Activated CD4-positive, alpha-beta T cell treated with anti-CD3 and anti-CD28 coated beads for 36 hours (primary cell): Measurements from ENCODE around the gene TPRA1. TPM values are rescaled to one million over a fixed set of nuclear protein-coding genes. Genes with fewer than 3 reads are reported as not detected.

Source experiments
- ATAC-seq: fragments of 200-7000 bp; cut with Tn5 transposase; one replicate; pipeline ENCODE4 v1.10.0; 2021; ENCODE audit warnings: mild to moderate bottlenecking, moderate library complexity
- CTCF ChIA-PET: fragments of 350-600 bp; sonication (Branson Sonifier 250); formaldehyde crosslinking; loops from one replicate; lab custom pipeline; 2021; ENCODE audit warnings: antibody characterized with exemption; lab: Charles Lee
- POLR2A ChIA-PET: fragments of 350-600 bp; sonication (Branson Sonifier 250); formaldehyde crosslinking; loops from one replicate; lab custom pipeline; 2021; ENCODE audit warnings: antibody characterized with exemption, inconsistent platforms; lab: Charles Lee
- DNase-seq: peaks from one replicate; pipeline ENCODE4 v3.0.0-alpha.2; 2020
- H3K27ac Mint-ChIP-seq: one replicate; pipeline ENCODE4 v1.8.0; 2021; ENCODE audit warnings: mixed read lengths
- H3K27me3 Mint-ChIP-seq: one replicate; pipeline ENCODE4 v1.8.0; 2021; ENCODE audit warnings: mixed read lengths
- H3K36me3 Mint-ChIP-seq: one replicate; pipeline ENCODE4 v1.8.0; 2021; ENCODE audit warnings: low read depth, mixed read lengths
- H3K4me1 Mint-ChIP-seq: one replicate; pipeline ENCODE4 v1.8.0; 2021; ENCODE audit warnings: mixed read lengths
- H3K4me3 Mint-ChIP-seq: one replicate; pipeline ENCODE4 v1.8.0; 2021; ENCODE audit warnings: mild to moderate bottlenecking, moderate library complexity, mixed read lengths
- H3K9me3 Mint-ChIP-seq: one replicate; pipeline ENCODE4 v1.8.0; 2021; ENCODE audit warnings: low read depth, mixed read lengths
- intact Hi-C, 2 experiments: fragments of 100-400 bp; cut with DNase I in 1 of 2; cut with micrococcal nuclease in 1 of 2; formaldehyde crosslinking; loops; one replicate each; pipeline versions ENCODE4 v1.14.2 to v1.15.1; 2022 to 2024; cut with DNase I, micrococcal nuclease
- total RNA-seq, 2 experiments: library from RNA; stranded (reverse); gene quantifications; one replicate each; pipeline ENCODE4 v1.2.3, GENCODE V29; 2021

TPRA1 gene
- total RNA-seq: 10 to 100 TPM; 22.5 to 24.8 TPM

DNA sequence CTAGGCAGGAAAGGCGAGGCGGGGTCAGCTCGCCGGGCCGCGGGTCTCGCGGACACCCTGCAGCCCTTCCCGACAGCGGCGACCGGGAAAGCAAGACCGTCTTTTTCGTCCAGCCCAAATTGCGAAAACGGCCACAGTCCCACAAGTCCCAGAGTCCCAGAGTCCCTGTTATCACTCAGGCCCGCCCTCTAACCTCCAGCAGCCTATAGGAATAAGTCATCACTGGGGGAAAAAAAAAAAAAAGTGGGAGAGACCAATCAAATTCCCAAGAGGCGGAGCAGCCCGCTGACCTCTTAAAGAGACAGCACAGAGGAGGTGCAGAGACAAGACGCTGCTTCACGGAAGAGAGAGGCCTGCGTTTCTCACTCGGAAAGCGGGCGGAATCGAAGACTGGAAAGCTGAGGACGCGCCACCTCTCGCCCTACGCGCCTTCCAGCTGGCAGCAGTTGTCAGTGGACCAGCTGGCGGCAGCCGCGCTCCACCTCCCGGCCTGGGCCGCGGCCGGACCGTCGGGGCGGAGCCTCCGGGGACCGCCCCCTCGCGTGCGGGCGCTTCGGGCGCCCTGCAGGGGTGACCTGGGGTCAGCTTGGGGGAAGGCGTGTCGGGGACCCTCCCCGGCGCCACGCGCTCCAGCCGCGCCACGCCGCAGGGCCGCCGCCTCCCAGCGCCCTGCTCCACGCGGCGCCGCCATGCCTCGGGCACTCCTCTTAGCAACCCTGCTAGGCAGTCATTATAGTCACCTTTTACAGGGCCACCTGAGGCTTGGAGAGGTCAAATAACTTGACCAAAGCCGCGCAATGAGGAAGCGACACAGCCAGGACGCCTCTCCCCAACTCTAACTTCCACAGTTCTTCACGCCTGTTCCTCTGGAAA is at the start of gene TPRA1:
TSS of gene TPRA1 (minus strand) at position 141 of the 873 bp plus-strand sequence. CDS start 10,587 bp downstream, outside the sequence.
- peak; percentile 88 for DNase-seq
- peak; percentile 86 for ATAC-seq
- H3K4me3 Mint-ChIP-seq: peak within 1 kb of the TSS; percentile 84
- H3K4me1 Mint-ChIP-seq: peaks cover 25% of the 10 kb centered on the region
- peaks cover 5% of the 10 kb centered on the region for H3K36me3 Mint-ChIP-seq
- H3K27ac Mint-ChIP-seq: peak within 1 kb of the TSS; percentile 96
- no peaks in the 10 kb centered on the region for H3K9me3 Mint-ChIP-seq
- intact Hi-C loops: loop anchor here (1.0 to 10.0 kb wide), 14 partner anchors 7 to 1674 kb away; partner anchors contain the start of genes ABTB1 (in 2 of the 2), MCM2 (in 2 of the 2), SEC61A1 (in 2 of the 2) and CHCHD6 (in 1 of the 2)
- CTCF ChIA-PET: interaction anchor here (0.6 to 1.6 kb wide), 4 partner anchors 8 to 292 kb away, joined by 3 to 5 read pairs (median 3); no protein-coding TSS in a partner anchor
- POLR2A ChIA-PET: interaction anchor here (0.6 to 1.3 kb wide), 4 partner anchors 12 to 970 kb away, joined by 4 to 7 read pairs (median 4); no protein-coding TSS in a partner anchor
- no peaks in the 10 kb centered on the region for H3K27me3 Mint-ChIP-seq

- intact Hi-C loops: no loop called here
- ChIA-PET CTCF (interaction anchor here (0.8 kb wide), 1 partner anchor 65 kb away, joined by 4 read pairs; no protein-coding TSS in a partner anchor), POLR2A (no interaction called here)
- H3K9me3 Mint-ChIP-seq: no peaks in the 10 kb centered on the region
- no peak overlapping the region for H3K4me3 Mint-ChIP-seq
- no peaks in the 10 kb centered on the region for H3K27me3 Mint-ChIP-seq
- DNase-seq (no peak), ATAC-seq (no peak)
- H3K4me1 Mint-ChIP-seq: peaks cover 7% of the 10 kb centered on the region
- no peak overlapping the region for H3K27ac Mint-ChIP-seq
- H3K36me3 Mint-ChIP-seq: no peaks in the 10 kb centered on the region
Measured at GRCh38 chr3:127640042-127640355, 49.5 kb upstream of the TPRA1 start.

- Mint-ChIP-seq H3K27ac (no peak overlapping the region), H3K4me3 (no peak overlapping the region), H3K4me1 (peaks cover 7% of the 10 kb centered on the region), H3K36me3 (no peaks in the 10 kb centered on the region), H3K27me3 (no peaks in the 10 kb centered on the region), H3K9me3 (no peaks in the 10 kb centered on the region)
- ChIA-PET POLR2A (no interaction called here), CTCF (interaction anchor here (0.8 kb wide), 1 partner anchor 64 kb away, joined by 4 read pairs; no protein-coding TSS in a partner anchor)
- ATAC-seq: no peak
- no peak for DNase-seq
- intact Hi-C loops: no loop called here
Measured at GRCh38 chr3:127639173-127640041, 48.9 kb upstream of the TPRA1 start.

- peaks cover 7% of the 10 kb centered on the region for H3K4me1 Mint-ChIP-seq
- H3K27me3 Mint-ChIP-seq: no peaks in the 10 kb centered on the region
- H3K36me3 Mint-ChIP-seq: no peaks in the 10 kb centered on the region
- DNase-seq: no peak
- H3K4me3 Mint-ChIP-seq: no peak overlapping the region
- ChIA-PET CTCF (interaction anchor here (0.8 kb wide), 1 partner anchor 400 kb away, joined by 3 read pairs; no protein-coding TSS in a partner anchor), POLR2A (no interaction called here)
- intact Hi-C loops: no loop called here
- H3K27ac Mint-ChIP-seq: no peak overlapping the region
- H3K9me3 Mint-ChIP-seq: no peaks in the 10 kb centered on the region
- no peak for ATAC-seq
Measured at GRCh38 chr3:127637971-127638370, 47.4 kb upstream of the TPRA1 start.

- H3K27ac Mint-ChIP-seq: no peak overlapping the region
- CTCF ChIA-PET: no interaction called here
- peaks cover 7% of the 10 kb centered on the region for H3K4me1 Mint-ChIP-seq
Measured at GRCh38 chr3:127637546-127637945, 47.0 kb upstream of the TPRA1 start.

GRCh38 chr3:127634653-127635052 is 44.1 kb upstream of the TPRA1 start:
- Mint-ChIP-seq H3K36me3 (no peaks in the 10 kb centered on the region), H3K27ac (no peak overlapping the region), H3K27me3 (peaks cover 12% of the 10 kb centered on the region), H3K4me3 (no peak overlapping the region), H3K9me3 (no peaks in the 10 kb centered on the region), H3K4me1 (peaks cover 19% of the 10 kb centered on the region)
- DNase-seq: no peak
- ChIA-PET CTCF (interaction anchor here (0.6 to 1.0 kb wide), 2 partner anchors 12 to 17 kb away, joined by 3 to 4 read pairs; no protein-coding TSS in a partner anchor), POLR2A (interaction anchor here (0.6 kb wide), 1 partner anchor 817 kb away, joined by 3 read pairs; no protein-coding TSS in a partner anchor)
- no peak for ATAC-seq
- intact Hi-C loops: loop anchor here in 1 of 2 experiments (5.0 kb wide), 1 partner anchor 37 kb away; the partner anchor contains the start of gene MCM2

More at GRCh38 chr3:127637546-127637945, 47.0 kb upstream of the TPRA1 start:
- Mint-ChIP-seq H3K27me3 (no peaks in the 10 kb centered on the region), H3K4me3 (no peak overlapping the region), H3K36me3 (no peaks in the 10 kb centered on the region), H3K9me3 (no peaks in the 10 kb centered on the region)
- POLR2A ChIA-PET: no interaction called here
- DNase-seq (peak; percentile 51), ATAC-seq (peak; percentile 95)
- intact Hi-C loops: no loop called here

DNA sequence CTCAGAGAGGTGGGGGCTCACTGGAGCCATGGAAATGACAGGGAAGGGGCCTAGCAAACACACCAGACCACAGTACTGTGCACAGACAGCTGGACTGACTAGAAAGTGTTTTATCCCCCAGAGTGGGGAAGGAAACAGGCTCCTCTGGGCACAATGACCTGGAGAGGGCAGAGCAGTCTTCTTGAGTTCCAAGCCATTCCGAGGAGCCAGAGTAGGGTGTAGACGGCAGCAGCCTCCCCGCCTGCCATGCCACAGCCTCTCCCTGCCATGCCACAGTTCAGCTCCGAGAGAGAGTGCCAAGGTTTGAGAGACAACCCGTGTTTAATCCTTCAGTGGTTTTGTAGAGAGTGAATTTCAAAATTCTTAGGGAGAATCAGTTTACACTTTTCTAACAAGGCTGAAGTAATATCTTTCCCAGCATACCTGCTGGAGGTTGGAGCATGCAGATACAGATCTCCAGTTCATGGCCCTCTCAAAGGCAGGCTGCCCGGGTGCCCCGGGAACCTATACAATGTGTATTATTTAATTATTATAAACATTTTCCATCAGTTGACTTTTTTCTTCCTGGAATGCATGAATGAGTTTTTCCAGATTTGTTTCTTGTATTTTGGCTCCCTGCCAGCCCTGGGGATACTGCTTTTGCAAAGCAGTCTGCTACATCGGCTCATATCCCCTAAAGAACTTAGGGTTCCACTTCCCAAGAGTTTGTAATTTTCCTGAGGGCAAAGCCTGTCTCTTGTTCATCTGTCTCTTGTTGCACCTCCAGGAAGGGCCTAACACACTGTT is 41.7 kb upstream of the TPRA1 start:
- CTCF ChIA-PET: interaction anchor here (1.1 to 1.5 kb wide), 2 partner anchors 19 to 57 kb away, joined by 5 read pairs; no protein-coding TSS in a partner anchor
- Mint-ChIP-seq H3K4me3 (no peak overlapping the region), H3K27me3 (peaks cover 24% of the 10 kb centered on the region), H3K4me1 (peaks cover 22% of the 10 kb centered on the region), H3K36me3 (no peaks in the 10 kb centered on the region), H3K27ac (no peak overlapping the region), H3K9me3 (no peaks in the 10 kb centered on the region)
- POLR2A ChIA-PET: no interaction called here
- no peak for ATAC-seq
- no peak for DNase-seq
- intact Hi-C loops: loop anchor here in 1 of 2 experiments (5.0 kb wide), 1 partner anchor 35 kb away; the partner anchor contains the start of gene MCM2

GRCh38 chr3:127630811-127631714 is 40.5 kb upstream of the TPRA1 start:
- H3K4me1 Mint-ChIP-seq: peaks cover 26% of the 10 kb centered on the region
- intact Hi-C loops: loop anchor here in 1 of 2 experiments (5.0 kb wide), 1 partner anchor 34 kb away; the partner anchor contains the start of gene MCM2
- ChIA-PET POLR2A (no interaction called here), CTCF (interaction anchor here (0.8 to 1.5 kb wide), 2 partner anchors 27 to 55 kb away, joined by 3 to 5 read pairs; no protein-coding TSS in a partner anchor)
- no peak for DNase-seq
- no peaks in the 10 kb centered on the region for H3K36me3 Mint-ChIP-seq
- H3K27ac Mint-ChIP-seq: no peak overlapping the region
- H3K9me3 Mint-ChIP-seq: no peaks in the 10 kb centered on the region
- H3K4me3 Mint-ChIP-seq: no peak overlapping the region
- H3K27me3 Mint-ChIP-seq: peaks cover 24% of the 10 kb centered on the region
- ATAC-seq: no peak

DNA sequence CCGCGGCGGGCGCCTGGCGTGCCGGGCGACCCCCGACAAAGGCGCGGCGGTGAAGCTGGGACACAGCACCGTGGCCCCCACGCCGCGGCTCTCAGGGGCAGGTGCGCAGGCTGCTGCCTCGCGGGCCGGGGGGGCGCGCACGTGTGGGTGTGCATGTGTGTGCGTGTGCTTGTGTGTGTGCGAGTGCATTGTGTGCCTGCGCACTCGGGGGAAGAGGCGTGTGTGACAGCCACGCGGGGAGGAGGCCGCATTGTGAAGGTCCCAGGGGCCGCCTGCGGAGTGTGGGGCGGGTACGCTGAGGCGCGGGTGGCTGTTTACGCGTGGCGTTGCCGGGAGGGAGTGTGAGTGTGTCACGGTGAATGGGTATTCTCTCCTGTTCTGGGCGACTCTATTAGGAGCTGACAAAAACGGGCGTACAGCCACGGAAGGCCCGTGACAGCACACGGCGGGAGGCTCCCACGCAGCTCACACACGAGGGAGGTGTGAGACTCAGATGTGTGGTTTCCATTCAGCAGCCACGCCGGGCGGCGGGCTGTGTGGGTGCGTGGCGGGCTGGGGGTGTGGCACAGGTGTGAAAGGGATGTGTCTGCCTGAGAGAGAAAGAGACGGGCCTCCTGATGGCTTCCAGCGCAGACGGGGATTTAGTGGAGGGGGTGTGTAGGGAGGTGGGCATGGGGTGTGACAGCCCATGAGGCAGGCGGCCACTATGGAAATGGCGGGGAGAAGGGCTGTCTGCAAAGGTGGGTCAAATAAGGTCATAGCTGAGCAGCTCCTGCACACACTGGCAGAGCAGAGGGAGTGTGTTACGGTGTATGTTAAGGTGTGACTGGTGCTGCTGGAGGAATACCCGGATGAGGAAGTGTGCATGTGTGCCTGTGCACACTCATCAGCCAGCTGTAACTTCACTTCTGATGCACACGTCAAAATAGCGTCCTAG is 39.2 kb upstream of the TPRA1 start:
- DNase-seq (peak; percentile 50), ATAC-seq (peak; percentile 54)
- H3K4me3 Mint-ChIP-seq: peak overlapping the region; percentile 66
- H3K27me3 Mint-ChIP-seq: peaks cover 24% of the 10 kb centered on the region
- no peaks in the 10 kb centered on the region for H3K36me3 Mint-ChIP-seq
- intact Hi-C loops: loop anchor here (1.0 to 5.0 kb wide), 4 partner anchors 31 to 43 kb away; partner anchors contain the start of genes MCM2 (in 2 of the 2), ABTB1 (in 1 of the 2) and TPRA1 (in 1 of the 2)
- H3K4me1 Mint-ChIP-seq: peaks cover 28% of the 10 kb centered on the region
- H3K9me3 Mint-ChIP-seq: no peaks in the 10 kb centered on the region
- POLR2A ChIA-PET: interaction anchor here (2.1 kb wide), 1 partner anchor 32 kb away, joined by 10 read pairs; the partner anchor contains the start of gene MCM2
- CTCF ChIA-PET: interaction anchor here (0.8 kb wide), 1 partner anchor 28 kb away, joined by 3 read pairs; no protein-coding TSS in a partner anchor
- peak overlapping the region; percentile 9 for H3K27ac Mint-ChIP-seq
